ENCODE data around the gene CR1.

- TF ChIP-seq CTCF (conservative IDR thresholded peaks at IDR 0.05; ENCODE audit: low read depth in 2 of 2) (no peak), POLR2AphosphoS5 (IDR thresholded peaks at IDR 0.05; ENCODE audit: low read depth) (no peak), CREB1 (CRISPR knock-in tag; IDR thresholded peaks at IDR 0.05; ENCODE audit: low read depth) (no peak), REST (IDR thresholded peaks at IDR 0.05; ENCODE audit: unreplicated experiment) (no peak), EZH2 (IDR thresholded peaks at IDR 0.05; ENCODE audit: low read depth, unreplicated experiment) (no peak), STAT1 (IDR thresholded peaks at IDR 0.05; ENCODE audit: unreplicated experiment) (no peak)
These were observed 154.1 kb downstream of the CR1 start for GRCh38 chr1:207649865-207650580.

Data from GM23338 (cell line).